Neural cell (in vitro differentiated cells): ENCODE data around the gene RPUSD3. TPM values are rescaled to one million over a fixed set of nuclear protein-coding genes. Genes with fewer than 3 reads are reported as not detected.

ENCODE experiments used
- H2AFZ ChIP-seq: fragments of 200-600, 300-800 bp; sonication (generic), shearing (Covaris generic); 2 replicates; pipeline ENCODE4 v1.6.0; 2014; ENCODE audit warnings: low read depth, mild to moderate bottlenecking, antibody characterized with exemption, low read length, moderate library complexity
- H3F3A ChIP-seq: fragments of 200-600 bp; shearing (Covaris generic); 2 replicates; pipeline ENCODE4 v1.6.1; 2016; ENCODE audit warnings: mild to moderate bottlenecking, moderate library complexity, mixed read lengths, antibody characterized with exemption, low read length; ENCODE audit not compliant: insufficient read depth, poor library complexity, severe bottlenecking
- H3K27ac ChIP-seq: fragments of 200-600, 300-800 bp; sonication (generic), shearing (Covaris generic); 2 replicates; pipeline ENCODE4 v1.5.1; 2014; ENCODE audit warnings: mild to moderate bottlenecking, low read length, moderate library complexity
- H3K27me3 ChIP-seq: fragments of 300-800, 200-600 bp; sonication (generic), shearing (Covaris generic); 2 replicates; pipeline ENCODE4 v1.6.0; 2014; ENCODE audit warnings: mild to moderate bottlenecking, low read depth, low read length, moderate library complexity; ENCODE audit not compliant: insufficient read depth
- H3K36me3 ChIP-seq: fragments of 300-800, 200-600 bp; sonication (generic), shearing (Covaris generic); 2 replicates; pipeline ENCODE4 v1.5.1; 2014; ENCODE audit warnings: mild to moderate bottlenecking, antibody characterized with exemption, low read length, moderate library complexity; ENCODE audit not compliant: insufficient read depth
- H3K4me2 ChIP-seq: fragments of 300-800, 200-600 bp; sonication (generic), shearing (Covaris generic); 2 replicates; pipeline ENCODE4 v1.6.0; 2014; ENCODE audit warnings: mild to moderate bottlenecking, low read length
- H3K4me3 ChIP-seq: fragments of 300-800, 200-600 bp; sonication (generic), shearing (Covaris generic); 2 replicates; pipeline ENCODE4 v1.5.1; 2014; ENCODE audit warnings: mild to moderate bottlenecking, low read length, moderate library complexity
- H3K79me2 ChIP-seq: fragments of 200-600 bp; shearing (Covaris generic); replicated peaks from 2 replicates; pipeline ENCODE4 v1.6.0; 2014; ENCODE audit warnings: mild to moderate bottlenecking, low read length, moderate library complexity; ENCODE audit not compliant: insufficient read depth
- H3K9ac ChIP-seq: fragments of 300-800, 200-600 bp; sonication (generic), shearing (Covaris generic); 2 replicates; pipeline ENCODE4 v1.6.1; 2016; ENCODE audit warnings: mild to moderate bottlenecking, low read length, mixed read lengths
- H3K9me2 ChIP-seq: fragments of 200-600 bp; shearing (Covaris generic); 2 replicates; pipeline ENCODE4 v1.6.1; 2016; ENCODE audit warnings: mild to moderate bottlenecking, low read length, mixed read lengths; ENCODE audit not compliant: insufficient read depth
- H3K9me3 ChIP-seq: fragments of 200-600, 300-800 bp; sonication (generic), shearing (Covaris generic); 2 replicates; pipeline ENCODE4 v1.6.1; 2016; ENCODE audit warnings: mild to moderate bottlenecking, mixed run types, low read length, moderate library complexity, mixed read lengths
- H4K20me1 ChIP-seq: fragments of 200-600 bp; shearing (Covaris generic); 2 replicates; pipeline ENCODE4 v1.6.1; 2016; ENCODE audit warnings: mild to moderate bottlenecking, mixed run types; ENCODE audit not compliant: insufficient read depth
- EP300 ChIP-seq: fragments of 450-650 bp; conservative IDR thresholded peaks from 2 replicates; pipeline ENCODE4 v1.6.1; 2014; ENCODE audit warnings: antibody characterized with exemption, mild to moderate bottlenecking, moderate library complexity; ENCODE audit not compliant: poor library complexity, severe bottlenecking
- EZH2 ChIP-seq: fragments of 200-600, 300-800 bp; shearing (Covaris generic), sonication (generic); IDR thresholded peaks from 2 replicates; pipeline ENCODE4 v1.6.1; 2014; ENCODE audit warnings: antibody characterized with exemption, low read length, borderline replicate concordance, mild to moderate bottlenecking; ENCODE audit not compliant: insufficient read depth, poor library complexity, severe bottlenecking
- MXI1 ChIP-seq: fragments of 450-650 bp; conservative IDR thresholded peaks from 2 replicates; pipeline ENCODE4 v1.6.1; 2014; ENCODE audit warnings: antibody characterized with exemption, mild to moderate bottlenecking; ENCODE audit not compliant: poor library complexity, severe bottlenecking
- POLR2AphosphoS5 ChIP-seq: IDR thresholded peaks from 2 replicates; pipeline ENCODE4 v1.6.1; 2012
- RAD21 ChIP-seq: fragments of 450-650 bp; conservative IDR thresholded peaks from 2 replicates; pipeline ENCODE4 v1.6.1; 2014; ENCODE audit warnings: antibody characterized with exemption, mild to moderate bottlenecking, moderate library complexity
- SMC3 ChIP-seq: fragments of 450-650 bp; conservative IDR thresholded peaks from 2 replicates; pipeline ENCODE4 v1.6.1; 2014; ENCODE audit warnings: antibody characterized with exemption, mild to moderate bottlenecking, moderate library complexity; ENCODE audit not compliant: poor library complexity
- TAF1 ChIP-seq: IDR thresholded peaks from 2 replicates; pipeline ENCODE4 v1.6.1; 2012; ENCODE audit warnings: low read depth
- polyA plus RNA-seq: library from polyadenylated mRNA; depleted of rRNA; stranded (reverse); fragments of >200 nt; gene quantifications from 2 replicates; pipeline ENCODE4 v1.2.3, GENCODE V29; 2014
- TF ChIP-seq, protein P1 (sequence below): IDR thresholded peaks from 2 replicates; pipeline ENCODE4 v1.6.1; 2012; ENCODE audit warnings: borderline replicate concordance

The RPUSD3 gene
- polyA plus RNA-seq, 1 donor from 2014 or later = 35.2 TPM

DNA sequence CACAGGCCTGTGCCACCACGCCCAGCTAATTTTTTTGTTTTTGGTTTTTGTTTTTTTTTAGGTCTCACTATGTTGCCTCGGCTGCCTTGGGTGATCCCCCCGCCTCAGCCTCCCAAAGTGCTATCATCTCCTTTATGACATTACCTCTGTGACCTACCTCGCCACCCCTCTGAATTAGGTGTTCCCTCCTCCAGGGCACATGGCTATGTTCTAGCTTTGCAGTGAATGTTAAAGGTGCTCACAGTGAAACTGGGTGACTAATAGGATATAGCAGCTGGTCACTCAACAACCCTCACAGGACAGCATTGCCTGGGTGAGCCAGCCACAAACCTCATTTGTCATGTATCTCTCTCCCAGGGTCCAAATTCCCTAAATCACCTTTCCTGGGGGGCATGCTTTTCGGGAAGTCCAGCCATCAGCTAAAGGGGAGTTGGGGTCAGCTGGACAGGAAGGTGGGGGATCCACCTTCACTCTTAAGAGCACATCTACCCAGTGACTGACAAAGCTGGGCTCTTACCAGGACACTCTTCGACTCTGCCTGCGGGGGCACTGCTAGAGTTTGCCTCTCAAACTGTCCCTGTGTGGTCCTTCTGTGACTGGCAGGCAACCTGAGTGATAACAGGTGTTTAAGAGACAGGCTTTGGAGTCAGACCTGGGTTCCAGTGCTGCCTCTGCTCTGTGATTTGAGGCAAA is 35.3 kb downstream of the RPUSD3 start:
- no peaks in the 10 kb centered on the region for H3K9me2 ChIP-seq
- H3K9me3 ChIP-seq = no peaks in the 10 kb centered on the region
- H3K4me3 ChIP-seq = no peak overlapping the region
- no peaks in the 10 kb centered on the region for H3K79me2 ChIP-seq
- H3K9ac ChIP-seq = no peak overlapping the region
- H3K4me2 ChIP-seq = no peak overlapping the region
- no peaks in the 10 kb centered on the region for H3K27me3 ChIP-seq
- H2AFZ ChIP-seq = no peak overlapping the region
- no peaks in the 10 kb centered on the region for H4K20me1 ChIP-seq
- no peak for TF ChIP-seq EZH2
- H3K36me3 ChIP-seq = no peaks in the 10 kb centered on the region
- H3K27ac ChIP-seq = no peak overlapping the region
- H3F3A ChIP-seq = no peaks in the 10 kb centered on the region

DNA sequence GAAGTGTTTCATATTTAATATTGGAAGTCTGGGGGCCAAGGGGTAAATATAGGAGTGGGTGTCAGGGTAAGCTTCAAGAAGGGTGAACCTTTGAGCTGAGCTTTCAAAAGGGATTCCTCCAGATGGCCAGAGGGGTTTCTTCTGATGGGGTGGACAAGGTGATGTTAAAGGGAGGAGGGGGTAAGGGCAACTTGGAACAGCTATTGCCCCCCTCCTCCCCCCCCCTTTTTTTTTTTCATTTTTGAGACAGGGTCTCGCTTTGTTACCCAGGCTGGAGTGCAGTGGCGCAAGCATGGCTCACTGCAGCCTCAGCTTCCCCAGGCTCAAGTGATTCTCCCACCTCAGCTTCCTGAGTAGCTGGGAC is 35.8 kb downstream of the RPUSD3 start:
- Histone ChIP-seq H3K27me3 (no peaks in the 10 kb centered on the region), H3K27ac (no peak overlapping the region), H3K9me3 (no peaks in the 10 kb centered on the region), H3F3A (no peaks in the 10 kb centered on the region), H4K20me1 (no peaks in the 10 kb centered on the region), H3K79me2 (no peaks in the 10 kb centered on the region), H3K4me3 (no peak overlapping the region), H2AFZ (no peak overlapping the region), H3K9me2 (no peaks in the 10 kb centered on the region), H3K4me2 (no peak overlapping the region), H3K36me3 (no peaks in the 10 kb centered on the region), H3K9ac (no peak overlapping the region)
- TF ChIP-seq EP300 = no peak
- no peak for TF ChIP-seq POLR2AphosphoS5
- no peak for TF ChIP-seq MXI1
- TF ChIP-seq SMC3 = no peak

DNA sequence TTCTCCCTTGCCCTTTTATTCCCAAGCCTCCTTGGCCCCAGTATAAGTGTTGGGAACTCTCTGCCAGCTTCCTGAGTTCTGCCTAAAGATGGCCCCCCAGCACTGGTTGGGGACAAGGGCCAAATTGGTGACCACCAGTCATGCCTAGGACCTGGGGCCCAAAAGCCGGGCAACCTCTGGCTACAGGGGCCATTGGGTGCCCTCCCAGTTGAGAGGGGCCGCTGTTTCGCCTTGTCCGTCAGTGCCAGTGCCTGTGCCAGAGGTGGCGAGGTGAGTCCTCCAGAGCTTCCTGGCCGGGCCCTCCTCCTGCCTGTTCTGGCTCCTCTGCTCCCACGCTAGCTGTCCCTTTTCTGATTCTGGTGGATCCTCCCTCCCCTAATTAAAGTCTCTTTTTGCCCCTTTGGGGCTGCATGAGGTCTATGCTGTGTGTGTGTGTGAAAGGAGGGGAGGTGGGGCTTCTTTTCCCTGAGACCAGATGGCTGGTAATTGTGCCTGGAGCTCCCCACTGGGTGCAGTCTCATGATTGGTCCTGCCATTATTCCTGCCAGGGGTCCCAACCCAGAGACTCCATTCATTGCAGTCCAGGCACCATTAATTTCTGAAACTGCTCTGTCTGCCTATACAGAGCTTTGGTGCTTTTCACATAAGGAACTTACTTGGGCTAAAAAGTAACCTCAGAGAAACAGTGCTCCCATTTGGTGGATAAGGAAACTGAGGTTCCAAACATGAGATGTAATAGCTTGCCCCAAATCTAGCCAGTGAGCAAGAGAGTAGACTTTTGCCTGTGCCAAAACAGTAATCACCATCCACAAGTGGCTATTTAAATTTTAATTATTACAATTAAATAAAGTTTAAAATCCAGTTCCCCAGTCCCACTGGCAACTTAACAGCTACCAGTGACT is 36.9 kb downstream of the RPUSD3 start:
- Histone ChIP-seq H3K9me3 (no peaks in the 10 kb centered on the region), H3K4me2 (no peak overlapping the region), H2AFZ (no peak overlapping the region), H3K79me2 (no peaks in the 10 kb centered on the region), H3K9ac (no peak overlapping the region), H3K27me3 (no peaks in the 10 kb centered on the region), H4K20me1 (no peaks in the 10 kb centered on the region), H3K4me3 (no peak overlapping the region), H3K36me3 (no peaks in the 10 kb centered on the region), H3F3A (no peaks in the 10 kb centered on the region), H3K27ac (no peak overlapping the region), H3K9me2 (no peaks in the 10 kb centered on the region)
- TF ChIP-seq RAD21 (no peak), TAF1 (no peak), MXI1 (no peak), EP300 (no peak)
- TF ChIP-seq, protein P1, sequence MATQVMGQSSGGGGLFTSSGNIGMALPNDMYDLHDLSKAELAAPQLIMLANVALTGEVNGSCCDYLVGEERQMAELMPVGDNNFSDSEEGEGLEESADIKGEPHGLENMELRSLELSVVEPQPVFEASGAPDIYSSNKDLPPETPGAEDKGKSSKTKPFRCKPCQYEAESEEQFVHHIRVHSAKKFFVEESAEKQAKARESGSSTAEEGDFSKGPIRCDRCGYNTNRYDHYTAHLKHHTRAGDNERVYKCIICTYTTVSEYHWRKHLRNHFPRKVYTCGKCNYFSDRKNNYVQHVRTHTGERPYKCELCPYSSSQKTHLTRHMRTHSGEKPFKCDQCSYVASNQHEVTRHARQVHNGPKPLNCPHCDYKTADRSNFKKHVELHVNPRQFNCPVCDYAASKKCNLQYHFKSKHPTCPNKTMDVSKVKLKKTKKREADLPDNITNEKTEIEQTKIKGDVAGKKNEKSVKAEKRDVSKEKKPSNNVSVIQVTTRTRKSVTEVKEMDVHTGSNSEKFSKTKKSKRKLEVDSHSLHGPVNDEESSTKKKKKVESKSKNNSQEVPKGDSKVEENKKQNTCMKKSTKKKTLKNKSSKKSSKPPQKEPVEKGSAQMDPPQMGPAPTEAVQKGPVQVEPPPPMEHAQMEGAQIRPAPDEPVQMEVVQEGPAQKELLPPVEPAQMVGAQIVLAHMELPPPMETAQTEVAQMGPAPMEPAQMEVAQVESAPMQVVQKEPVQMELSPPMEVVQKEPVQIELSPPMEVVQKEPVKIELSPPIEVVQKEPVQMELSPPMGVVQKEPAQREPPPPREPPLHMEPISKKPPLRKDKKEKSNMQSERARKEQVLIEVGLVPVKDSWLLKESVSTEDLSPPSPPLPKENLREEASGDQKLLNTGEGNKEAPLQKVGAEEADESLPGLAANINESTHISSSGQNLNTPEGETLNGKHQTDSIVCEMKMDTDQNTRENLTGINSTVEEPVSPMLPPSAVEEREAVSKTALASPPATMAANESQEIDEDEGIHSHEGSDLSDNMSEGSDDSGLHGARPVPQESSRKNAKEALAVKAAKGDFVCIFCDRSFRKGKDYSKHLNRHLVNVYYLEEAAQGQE = no peak
